GM19397 (cell line): Measurements from ENCODE around the gene FAM149B1.

ENCODE experiments used
- ATAC-seq: cut with Tn5 transposase; IDR thresholded peaks from one replicate; pipeline ENCODE4 v1.9.1; 2021; ENCODE audit warnings: mild to moderate bottlenecking, moderate library complexity; ENCODE audit not compliant: unreplicated experiment

FAM149B1 gene

GRCh38 chr10:73172867-73173266 is 4.9 kb downstream of the FAM149B1 start:
- no peak for ATAC-seq

DNA sequence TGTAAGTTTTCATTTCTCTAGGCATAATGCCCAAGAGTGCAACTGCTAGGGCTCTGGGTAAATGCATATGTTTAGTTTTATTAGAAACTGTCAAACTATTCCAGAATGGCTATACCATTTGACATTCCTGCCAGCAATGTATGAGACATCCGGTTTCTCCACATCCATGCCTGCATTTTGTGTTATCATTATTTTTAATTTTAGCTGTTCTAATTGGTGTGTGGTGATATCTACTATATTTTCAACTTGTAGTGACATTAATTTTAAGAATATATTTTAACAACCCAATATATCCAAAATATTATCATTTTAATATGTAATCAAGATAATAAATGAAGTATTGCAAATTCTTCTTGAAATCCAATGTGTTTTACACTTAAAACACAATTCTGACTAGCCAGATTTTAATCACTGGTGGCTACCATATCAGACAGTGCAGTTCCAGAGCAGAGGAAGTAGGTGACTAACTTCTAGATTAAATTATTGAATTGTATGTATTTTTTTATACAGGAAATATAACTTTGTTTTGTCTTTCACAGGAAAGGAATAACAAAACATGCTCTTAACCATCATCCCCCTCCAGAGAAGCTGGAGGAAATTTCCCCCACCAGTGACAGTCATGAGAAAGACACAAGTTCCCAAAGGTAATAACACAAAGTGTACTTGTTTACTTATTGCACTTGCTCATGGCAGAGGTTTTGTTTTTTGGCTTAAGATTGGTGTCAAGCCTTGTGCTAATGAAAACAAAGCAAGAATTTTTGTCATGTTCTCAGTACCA is 6.4 kb downstream of the FAM149B1 start:
- no peak for ATAC-seq

GRCh38 chr10:73182568-73182967 is 14.6 kb downstream of the FAM149B1 start:
- no peak for ATAC-seq

DNA sequence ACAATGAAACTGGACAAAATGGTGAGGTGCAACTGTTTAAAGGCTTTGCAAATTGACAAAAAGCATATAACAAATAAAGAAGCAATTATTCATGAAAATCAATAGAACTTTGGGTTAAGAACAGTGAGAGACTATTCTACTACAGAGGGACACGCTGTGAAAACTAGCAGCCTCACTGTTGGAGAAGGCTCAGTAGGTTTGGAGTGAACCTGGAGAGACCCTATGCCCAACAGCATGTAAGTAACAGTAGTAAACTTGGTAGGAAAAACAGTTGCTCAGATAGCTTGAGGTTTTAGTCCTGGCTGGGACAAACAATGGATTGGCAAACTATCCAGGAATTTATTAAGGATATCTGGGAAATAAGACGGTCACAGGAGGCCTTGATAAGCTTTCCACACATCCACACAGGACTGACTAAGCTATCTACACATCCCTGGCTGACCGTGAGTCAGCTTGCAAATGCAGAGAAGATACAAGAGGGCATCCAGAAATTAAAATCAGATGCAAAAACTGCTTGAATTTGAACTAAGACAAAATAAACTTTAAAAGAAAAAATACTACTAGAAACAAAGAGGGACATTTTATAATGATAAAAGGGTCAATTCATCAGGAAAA is 15.9 kb downstream of the FAM149B1 start:
- ATAC-seq, result no peak

DNA sequence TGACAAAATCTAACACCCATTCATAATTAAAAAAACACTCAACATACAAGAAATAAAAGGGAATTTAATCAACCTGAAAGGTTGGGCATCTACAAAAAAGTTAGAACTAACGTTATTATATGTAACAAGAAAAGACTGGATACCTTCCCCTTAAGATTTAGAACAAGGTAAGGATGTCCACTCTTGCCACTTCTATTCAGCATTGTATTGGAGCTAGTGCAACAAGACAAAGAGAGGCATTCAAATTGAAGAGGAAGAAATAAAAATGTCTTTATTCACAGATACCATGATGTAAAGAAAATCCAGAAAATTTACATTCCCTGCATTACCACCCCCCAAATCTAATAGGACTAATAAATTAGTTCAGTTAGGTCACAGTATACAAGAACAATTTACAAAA is 18.3 kb downstream of the FAM149B1 start:
- ATAC-seq, result no peak

DNA sequence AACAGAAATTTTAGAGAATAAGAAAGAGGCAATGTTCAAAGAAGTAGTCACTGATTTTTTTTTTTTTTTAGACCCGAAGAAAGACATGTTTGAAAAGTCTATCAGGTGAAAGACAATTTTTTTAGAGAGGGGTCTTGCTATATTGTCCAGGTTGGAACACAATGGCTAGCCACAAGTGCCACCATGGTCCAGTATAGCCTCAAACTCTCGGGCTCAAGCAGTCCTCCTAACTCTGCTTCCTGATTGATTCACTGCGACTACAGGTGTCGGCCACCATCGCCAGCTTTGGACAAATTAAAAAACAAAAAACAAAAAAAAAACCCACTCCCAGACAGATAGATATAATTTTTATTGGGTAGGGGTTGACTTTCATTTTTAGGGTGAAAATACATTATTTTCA is 22.3 kb downstream of the FAM149B1 start:
- no peak for ATAC-seq

- no peak for ATAC-seq
Measured at GRCh38 chr10:73205081-73205480, 37.2 kb downstream of the FAM149B1 start.

GRCh38 chr10:73205890-73206289 is 38.0 kb downstream of the FAM149B1 start:
- no peak for ATAC-seq

- no peak for ATAC-seq
Measured at GRCh38 chr10:73206385-73206784, 38.5 kb downstream of the FAM149B1 start.

GRCh38 chr10:73207883-73208282 is 40.0 kb downstream of the FAM149B1 start:
- ATAC-seq, result no peak

DNA sequence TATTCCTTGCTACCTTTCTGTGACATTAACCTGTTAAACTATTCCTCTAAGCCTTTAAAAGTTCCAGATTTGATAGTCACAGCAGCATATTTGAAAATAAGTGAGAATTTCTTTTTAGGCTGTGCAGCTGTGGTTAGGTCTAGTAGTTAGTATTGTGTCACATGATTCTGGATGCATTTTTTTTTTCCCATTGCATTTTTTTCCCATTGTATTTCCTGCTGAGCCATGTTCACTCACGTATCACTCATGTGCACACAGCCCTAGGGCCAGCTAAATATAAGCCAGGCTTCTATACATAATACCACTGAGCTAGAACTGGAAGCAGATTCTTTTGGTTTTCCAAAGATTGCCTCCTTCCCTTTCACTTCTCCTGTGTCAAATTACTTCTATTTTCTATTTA is 41.8 kb downstream of the FAM149B1 start:
- no peak for ATAC-seq

- no peak for ATAC-seq
Measured at GRCh38 chr10:73210395-73211105, 42.6 kb downstream of the FAM149B1 start.

DNA sequence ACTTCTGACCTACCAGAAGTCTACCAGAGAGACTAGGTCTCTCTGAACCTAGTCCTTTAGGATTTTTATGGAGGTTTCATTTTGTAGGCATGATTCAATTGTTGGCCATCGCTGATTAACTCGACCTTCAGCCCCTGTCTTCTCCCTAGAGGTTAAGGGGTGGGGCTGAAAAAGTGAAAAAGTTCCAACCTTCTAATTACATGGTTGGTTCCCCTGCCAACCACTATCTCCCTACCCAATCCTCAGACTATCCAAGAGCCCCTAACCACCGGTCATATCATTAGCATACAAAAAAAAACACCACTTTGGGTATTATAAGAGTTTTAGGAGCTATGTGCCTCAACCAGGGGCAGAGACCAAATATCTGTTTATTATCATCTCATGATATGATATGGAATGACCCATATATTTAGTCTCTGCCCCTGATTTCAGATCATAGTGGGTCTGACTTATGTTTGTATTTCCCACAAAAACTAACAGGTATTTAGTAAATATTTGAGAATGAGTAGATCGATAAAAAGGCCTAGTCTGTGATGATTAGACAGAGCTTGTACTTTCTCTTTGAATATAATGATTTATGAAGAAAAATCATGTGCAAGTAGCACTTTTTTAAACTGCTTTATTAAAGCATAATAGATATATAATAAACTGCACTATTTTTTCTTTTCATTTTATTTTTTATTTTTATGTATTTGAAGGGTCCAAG is 43.3 kb downstream of the FAM149B1 start:
- no peak for ATAC-seq

DNA sequence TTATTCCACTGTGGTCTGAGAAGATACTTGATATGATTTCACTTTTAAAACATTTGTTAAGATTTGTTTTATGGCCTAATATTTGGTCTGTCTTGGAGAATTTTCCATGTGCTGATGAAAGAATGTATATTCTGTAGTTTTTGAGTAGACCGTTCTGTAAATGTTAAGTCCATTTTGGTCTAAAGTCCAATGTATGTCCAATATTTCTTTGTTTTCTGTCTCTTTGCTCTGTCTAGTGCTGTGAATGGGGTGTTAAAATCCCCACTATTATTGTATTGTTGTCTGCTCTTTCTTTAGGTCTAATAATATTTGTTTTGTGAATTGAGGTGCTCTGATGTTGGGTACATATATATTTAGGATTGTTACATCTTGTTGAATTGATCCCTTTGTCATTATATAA is 47.8 kb downstream of the FAM149B1 start:
- no peak for ATAC-seq

GRCh38 chr10:73217628-73218027 is 49.7 kb downstream of the FAM149B1 start:
- ATAC-seq, result no peak

- no peak for ATAC-seq
Measured at GRCh38 chr10:73218431-73219191, 50.7 kb downstream of the FAM149B1 start.

DNA sequence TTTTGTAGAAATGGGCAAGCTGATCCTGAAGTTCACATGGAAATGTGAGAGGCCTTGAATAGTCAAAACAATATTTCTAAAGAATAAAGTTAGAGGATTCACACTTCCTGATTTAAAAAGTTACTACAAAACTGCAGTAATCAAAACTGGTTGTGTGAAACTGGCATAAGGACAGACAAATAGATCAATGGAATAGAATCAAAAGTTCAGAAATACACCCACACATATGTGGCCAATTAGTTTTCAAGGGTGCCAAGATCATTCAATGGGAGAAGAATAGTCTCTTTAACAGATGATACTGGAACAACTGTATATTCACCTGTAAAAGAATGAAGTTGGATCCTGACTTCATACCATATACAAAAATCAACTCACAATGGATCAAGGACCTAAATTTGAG is 51.5 kb downstream of the FAM149B1 start:
- no peak for ATAC-seq

DNA sequence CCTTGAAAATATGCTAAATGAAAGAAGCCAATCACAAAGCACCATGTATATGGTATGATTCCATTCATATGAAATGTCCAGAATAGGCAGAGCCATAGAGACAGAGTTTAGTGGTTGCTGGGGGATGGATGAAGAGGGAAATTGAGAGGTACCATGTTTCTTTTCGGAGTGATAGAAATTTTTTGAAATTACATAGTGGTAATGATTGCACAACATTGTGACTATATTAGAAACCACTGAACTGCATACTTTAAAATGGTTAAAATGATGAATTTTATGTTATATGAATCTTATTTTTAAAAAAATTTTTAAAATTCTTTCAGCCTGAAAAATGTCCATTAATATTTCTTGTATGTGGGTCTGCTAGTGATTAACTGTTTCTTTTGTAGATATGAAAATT is 53.1 kb downstream of the FAM149B1 start:
- ATAC-seq, result no peak

- no peak for ATAC-seq
Measured at GRCh38 chr10:73225518-73225917, 57.6 kb downstream of the FAM149B1 start.

DNA sequence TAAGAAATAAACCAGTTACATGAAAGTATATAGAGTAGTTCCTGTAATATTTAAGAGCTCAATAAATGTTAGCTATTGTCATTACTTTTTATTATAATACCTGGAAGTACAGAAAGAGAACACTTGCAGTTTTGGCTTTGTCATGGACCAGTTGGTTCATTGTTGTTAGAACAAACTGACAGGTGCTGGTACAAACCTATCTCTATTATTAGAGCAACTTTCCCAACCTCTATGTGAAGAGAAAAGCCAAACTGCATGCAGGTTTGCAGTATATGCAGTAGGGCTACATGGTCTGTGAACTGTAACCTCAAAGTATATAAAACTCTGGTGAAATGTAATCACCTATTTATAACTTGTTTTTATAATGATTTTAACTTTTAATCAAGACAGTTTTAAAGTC is 58.7 kb downstream of the FAM149B1 start:
- ATAC-seq, result no peak

GRCh38 chr10:73228247-73228646 is 60.3 kb downstream of the FAM149B1 start:
- no peak for ATAC-seq
